HepG2 (cell line): Measurements from ENCODE around the gene PAK1IP1. TPM values are rescaled to one million over a fixed set of nuclear protein-coding genes. Genes with fewer than 3 reads are reported as not detected.

Experiments
- FOSL2 ChIP-seq: sonication (generic); formaldehyde crosslinking; IDR thresholded peaks from 2 replicates; pipeline ENCODE4 v1.4.0; 2020; ENCODE audit warnings: missing genetic modification reagents
- KDM4B ChIP-seq: sonication (generic); formaldehyde crosslinking; IDR thresholded peaks from 2 replicates; pipeline ENCODE4 v1.4.0; 2020; ENCODE audit warnings: missing genetic modification reagents
- MXD4 ChIP-seq: IDR thresholded peaks from 2 replicates; pipeline ENCODE4 v1.6.1; 2016; ENCODE audit warnings: mild to moderate bottlenecking, missing biosample characterization, missing genetic modification reagents
- MZF1 ChIP-seq: sonication (generic); formaldehyde crosslinking; IDR thresholded peaks from 2 replicates; pipeline ENCODE4 v1.8.1; 2023; ENCODE audit warnings: mild to moderate bottlenecking, missing genetic modification reagents, borderline replicate concordance
- NCOA5 ChIP-seq: sonication (generic); formaldehyde crosslinking; IDR thresholded peaks from 2 replicates; pipeline ENCODE4 v1.4.0; 2020; ENCODE audit warnings: missing genetic modification reagents
- POLR2A ChIP-seq, 2 experiments: IDR thresholded peaks; 2 replicates each; pipeline ENCODE4 v1.6.1; 2011; ENCODE audit warnings: low read depth in 2 of 2, low read length in 2 of 2, mild to moderate bottlenecking in 1 of 2, moderate library complexity in 1 of 2; ENCODE audit not compliant: insufficient read depth in 1 of 2
- POLR2AphosphoS5 ChIP-seq: IDR thresholded peaks from 2 replicates; pipeline ENCODE4 v1.6.1; 2012; ENCODE audit warnings: low read depth, low read length
- RBFOX2 ChIP-seq: fragments of 200-400 bp; formaldehyde crosslinking; IDR thresholded peaks from 2 replicates; pipeline ENCODE4 v1.6.1; 2017; ENCODE audit warnings: low read depth, mild to moderate bottlenecking, low read length
- SOX13 ChIP-seq, 3 experiments: fragments of 450-650 bp in 1 of 3; sonication (generic) in 1 of 3; formaldehyde crosslinking in 1 of 3; IDR thresholded peaks in 2 of 3; conservative IDR thresholded peaks in 1 of 3; 2 replicates each; pipeline versions ENCODE4 v1.5.0 to v1.6.1; 2016 to 2020; ENCODE audit warnings: antibody characterized with exemption in 1 of 3, mild to moderate bottlenecking in 1 of 3, missing compliant biosample characterization in 1 of 3, missing genetic modification reagents in 1 of 3, moderate library complexity in 1 of 3
- TFAP4 ChIP-seq: sonication (generic); IDR thresholded peaks from 2 replicates; pipeline ENCODE4 v1.6.1; 2016; ENCODE audit warnings: low read depth, borderline replicate concordance
- TGIF2 ChIP-seq: IDR thresholded peaks from 2 replicates; pipeline ENCODE4 v1.6.1; 2016; ENCODE audit warnings: control low read depth, missing compliant biosample characterization
- ZNF121 ChIP-seq: sonication (generic); formaldehyde crosslinking; IDR thresholded peaks from 2 replicates; pipeline ENCODE4 v1.5.0; 2020; ENCODE audit warnings: mild to moderate bottlenecking, missing genetic modification reagents
- ZNF235 ChIP-seq: sonication (generic); formaldehyde crosslinking; IDR thresholded peaks from 2 replicates; pipeline ENCODE4 v1.8.1; 2023; ENCODE audit warnings: mild to moderate bottlenecking, missing genetic modification reagents, borderline replicate concordance
- ZNF574 ChIP-seq: sonication (generic); formaldehyde crosslinking; IDR thresholded peaks from 2 replicates; pipeline ENCODE4 v1.4.0; 2020; ENCODE audit warnings: missing genetic modification reagents
- ZNF800 ChIP-seq: sonication (generic); formaldehyde crosslinking; IDR thresholded peaks from 2 replicates; pipeline ENCODE4 v1.4.0; 2020; ENCODE audit warnings: missing genetic modification reagents
- ZSCAN31 ChIP-seq: sonication (generic); formaldehyde crosslinking; IDR thresholded peaks from 2 replicates; pipeline ENCODE4 v1.5.0; 2020; ENCODE audit warnings: low read depth, mild to moderate bottlenecking, missing genetic modification reagents
- polyA plus RNA-seq, 8 experiments: library from polyadenylated mRNA; depleted of rRNA in 3 of 8; stranded (reverse) in 7 of 8; unstranded in 1 of 8; fragments of >200 nt; fragmentation: Illumina TruSeq in 4 of 8; extraction: Trizol in 4 of 8; gene quantifications; 2 replicates each; pipeline versions ENCODE4 v1.2.1 to v1.2.3, GENCODE V29; 2011 to 2016; ENCODE audit warnings: low read depth in 4 of 8, missing spikeins in 1 of 8, mixed read lengths in 1 of 8; ENCODE audit not compliant: insufficient read depth in 1 of 8
- total RNA-seq, 5 experiments: library from RNA; depleted of rRNA; stranded (reverse); fragments of >200 nt; fragmentation: Illumina TruSeq; extraction: Trizol; gene quantifications; 2 replicates each; pipeline ENCODE4 v1.2.3, GENCODE V29; 2016; ENCODE audit warnings: low read depth in 1 of 5
- TF ChIP-seq, protein P1 (sequence below): sonication (generic); formaldehyde crosslinking; IDR thresholded peaks from 2 replicates; pipeline ENCODE4 v1.8.1; 2023; ENCODE audit warnings: mild to moderate bottlenecking, missing genetic modification reagents
- TF ChIP-seq, protein P2 (sequence below), 2 experiments: sonication (generic) in 1 of 2; formaldehyde crosslinking in 1 of 2; IDR thresholded peaks; 2 replicates each; pipeline versions ENCODE4 v1.4.0 to v1.6.1; 2018 to 2020; ENCODE audit warnings: missing genetic modification reagents in 2 of 2, borderline replicate concordance in 1 of 2, low read depth in 1 of 2, mild to moderate bottlenecking in 1 of 2, missing biosample characterization in 1 of 2

The PAK1IP1 gene
- total and polyA plus RNA-seq, 2 of the 13 experiments (the other 11 are each of a cell fraction or from before 2014, with no cell fraction given): 23.4 to 66.2 TPM

GRCh38 chr6:10721850-10722569 lies 27.2 kb downstream of the PAK1IP1 start (continued):
- TF ChIP-seq ZNF574 (CRISPR knock-in tag): peak; percentile 5
- 0 out of 2 replicates have a peak, but pooled peaks have one; percentile 10 for TF ChIP-seq MZF1 (CRISPR knock-in tag)
- 0 out of 2 replicates have a peak, but pooled peaks have one; percentile 9 for TF ChIP-seq KDM4B (CRISPR knock-in tag)
- peak; percentile 46; the same call in 1 of the 2 replicates for TF ChIP-seq POLR2AphosphoS5
- 0 out of 2 replicates have a peak, but pooled peaks have one; percentile 21 for TF ChIP-seq TGIF2
- TF ChIP-seq, protein P1, sequence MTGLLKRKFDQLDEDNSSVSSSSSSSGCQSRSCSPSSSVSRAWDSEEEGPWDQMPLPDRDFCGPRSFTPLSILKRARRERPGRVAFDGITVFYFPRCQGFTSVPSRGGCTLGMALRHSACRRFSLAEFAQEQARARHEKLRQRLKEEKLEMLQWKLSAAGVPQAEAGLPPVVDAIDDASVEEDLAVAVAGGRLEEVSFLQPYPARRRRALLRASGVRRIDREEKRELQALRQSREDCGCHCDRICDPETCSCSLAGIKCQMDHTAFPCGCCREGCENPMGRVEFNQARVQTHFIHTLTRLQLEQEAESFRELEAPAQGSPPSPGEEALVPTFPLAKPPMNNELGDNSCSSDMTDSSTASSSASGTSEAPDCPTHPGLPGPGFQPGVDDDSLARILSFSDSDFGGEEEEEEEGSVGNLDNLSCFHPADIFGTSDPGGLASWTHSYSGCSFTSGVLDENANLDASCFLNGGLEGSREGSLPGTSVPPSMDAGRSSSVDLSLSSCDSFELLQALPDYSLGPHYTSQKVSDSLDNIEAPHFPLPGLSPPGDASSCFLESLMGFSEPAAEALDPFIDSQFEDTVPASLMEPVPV (CRISPR knock-in tag): 0 out of 2 replicates have a peak, but pooled peaks have one; percentile 31
- 0 out of 2 replicates have a peak, but pooled peaks have one; percentile 12 for TF ChIP-seq ZSCAN31 (CRISPR knock-in tag)
- TF ChIP-seq ZNF235 (CRISPR knock-in tag): peak; percentile 37; the same call in 1 of the 2 replicates
- TF ChIP-seq FOSL2: no peak
- TF ChIP-seq RBFOX2: peak; percentile 59
- 0 out of 2 replicates have a peak, but pooled peaks have one; percentile 1 for TF ChIP-seq MXD4 (CRISPR knock-in tag)
- peak; percentile 75 for TF ChIP-seq NCOA5 (CRISPR knock-in tag)
- TF ChIP-seq SOX13 (IDR thresholded peaks at IDR 0.05): no peak
- TF ChIP-seq SOX13 (CRISPR knock-in tag; conservative IDR thresholded peaks at IDR 0.05 in 1 of 2, IDR thresholded peaks at IDR 0.05 in 1 of 2): 0 out of 4 replicates have a peak, but pooled peaks of 1 of the 2 experiments have one; percentile 8
- 0 out of 2 replicates have a peak, but pooled peaks have one; percentile 3 for TF ChIP-seq TFAP4
- TF ChIP-seq ZNF121 (CRISPR knock-in tag): peak; percentile 79; the same call in 1 of the 2 replicates
- peak; percentile 15; the same call in 1 of the 2 replicates for TF ChIP-seq ZNF800 (CRISPR knock-in tag)
- peak in 1 of 2 experiments; percentile 52 for TF ChIP-seq POLR2A (IDR thresholded peaks at IDR 0.05; ENCODE audit: insufficient read depth in 1 of 2, low read depth in 2 of 2, low read length in 2 of 2)
- TF ChIP-seq, protein P2, sequence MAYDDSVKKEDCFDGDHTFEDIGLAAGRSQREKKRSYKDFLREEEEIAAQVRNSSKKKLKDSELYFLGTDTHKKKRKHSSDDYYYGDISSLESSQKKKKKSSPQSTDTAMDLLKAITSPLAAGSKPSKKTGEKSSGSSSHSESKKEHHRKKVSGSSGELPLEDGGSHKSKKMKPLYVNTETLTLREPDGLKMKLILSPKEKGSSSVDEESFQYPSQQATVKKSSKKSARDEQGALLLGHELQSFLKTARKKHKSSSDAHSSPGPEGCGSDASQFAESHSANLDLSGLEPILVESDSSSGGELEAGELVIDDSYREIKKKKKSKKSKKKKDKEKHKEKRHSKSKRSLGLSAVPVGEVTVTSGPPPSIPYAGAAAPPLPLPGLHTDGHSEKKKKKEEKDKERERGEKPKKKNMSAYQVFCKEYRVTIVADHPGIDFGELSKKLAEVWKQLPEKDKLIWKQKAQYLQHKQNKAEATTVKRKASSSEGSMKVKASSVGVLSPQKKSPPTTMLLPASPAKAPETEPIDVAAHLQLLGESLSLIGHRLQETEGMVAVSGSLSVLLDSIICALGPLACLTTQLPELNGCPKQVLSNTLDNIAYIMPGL (CRISPR knock-in tag; IDR thresholded peaks at IDR 0.05; ENCODE audit: borderline replicate concordance in 1 of 2, low read depth in 1 of 2): peak in 1 of 2 experiments; percentile 4; a peak in 1 of 4 replicates
